PC-9 (cell line): ENCODE data around the gene ASB15. TPM values are rescaled to one million over a fixed set of nuclear protein-coding genes. Genes with fewer than 3 reads are reported as not detected.
"Not testable (repeated sequence)": the region's sequence is repeated elsewhere in the genome, so short reads cannot be mapped to it uniquely, and the experiment has no call there.

ENCODE experiments used
- BruUV-seq: library from RNA; stranded (reverse); fragments of 400-500 nt; replicated peaks from 2 replicates; lab custom pipeline; 2021; lab: Mats Ljungman, UMichigan
- CTCF ChIA-PET: fragments of 300-600 bp; sonication (Branson Sonifier 250); formaldehyde crosslinking; loops from one replicate; lab custom pipeline; 2022; ENCODE audit warnings: antibody characterized with exemption; lab: Charles Lee
- POLR2A ChIA-PET: fragments of 300-600 bp; sonication (Branson Sonifier 250); formaldehyde crosslinking; loops from one replicate; lab custom pipeline; 2022; ENCODE audit warnings: antibody characterized with exemption; ENCODE audit not compliant: unreplicated experiment; lab: Charles Lee
- DNase-seq, 2 experiments: peaks; one replicate each; pipeline versions ENCODE4 v3.0.0 to v3.0.0-alpha.2; 2015 to 2022; ENCODE audit warnings: mixed read lengths in 1 of 2
- H2AFZ ChIP-seq: fragments of 200-600 bp; sonication (generic); 2 replicates; pipeline ENCODE4 v1.8.1; 2017; ENCODE audit warnings: antibody characterized with exemption
- H3F3A ChIP-seq: fragments of 200-600 bp; sonication (generic); 2 replicates; pipeline ENCODE4 v1.8.1; 2017; ENCODE audit warnings: antibody characterized with exemption, mild to moderate bottlenecking, low read depth; ENCODE audit not compliant: insufficient read depth
- H3K27ac ChIP-seq: fragments of 200-600 bp; sonication (generic); 2 replicates; pipeline ENCODE4 v1.6.1; 2016; ENCODE audit warnings: mixed run types
- H3K27me3 ChIP-seq: fragments of 200-600 bp; sonication (generic); 2 replicates; pipeline ENCODE4 v1.6.1; 2016; ENCODE audit warnings: low read depth, mixed run types; ENCODE audit not compliant: insufficient read depth
- H3K36me3 ChIP-seq: fragments of 200-600 bp; sonication (generic); 2 replicates; pipeline ENCODE4 v1.6.1; 2016; ENCODE audit warnings: low read depth, mixed run types
- H3K4me1 ChIP-seq: fragments of 200-600 bp; sonication (generic); replicated peaks from 2 replicates; pipeline ENCODE4 v1.6.1; 2016; ENCODE audit warnings: mixed run types; ENCODE audit not compliant: insufficient read depth
- H3K4me2 ChIP-seq: fragments of 200-600 bp; sonication (generic); 2 replicates; pipeline ENCODE4 v1.6.1; 2017; ENCODE audit warnings: mixed run types
- H3K4me3 ChIP-seq: fragments of 200-600 bp; sonication (generic); 2 replicates; pipeline ENCODE4 v1.6.1; 2016; ENCODE audit warnings: mixed run types
- H3K79me2 ChIP-seq: fragments of 200-600 bp; sonication (generic); 2 replicates; pipeline ENCODE4 v1.6.1; 2017; ENCODE audit warnings: low read depth, mixed run types
- H3K9me2 ChIP-seq: fragments of 200-600 bp; sonication (generic); 2 replicates; pipeline ENCODE4 v1.8.1; 2017; ENCODE audit warnings: mild to moderate bottlenecking; ENCODE audit not compliant: insufficient read depth
- H3K9me3 ChIP-seq: fragments of 200-600 bp; sonication (generic); 2 replicates; pipeline ENCODE4 v1.8.1; 2016; ENCODE audit warnings: low read depth; ENCODE audit not compliant: insufficient read depth
- H4K20me1 ChIP-seq: fragments of 200-600 bp; sonication (generic); 2 replicates; pipeline ENCODE4 v1.8.1; 2017; ENCODE audit not compliant: insufficient read depth
- CTCF ChIP-seq: fragments of 200-600 bp; sonication (generic); conservative IDR thresholded peaks from 2 replicates; pipeline ENCODE4 v1.6.1; 2017; ENCODE audit warnings: mixed run types, antibody characterized with exemption, mild to moderate bottlenecking, moderate library complexity
- EZH2 ChIP-seq: fragments of 200-600 bp; sonication (generic); IDR thresholded peaks from 2 replicates; pipeline ENCODE4 v1.8.0; 2017; ENCODE audit warnings: antibody characterized with exemption, low read depth
- intact Hi-C: fragments of 100-400 bp; cut with micrococcal nuclease; formaldehyde crosslinking; loops from one replicate; pipeline ENCODE4 v1.10.0; 2022; ENCODE audit not compliant: unreplicated experiment
- total RNA-seq: library from RNA; stranded (reverse); gene quantifications from 2 replicates; pipeline ENCODE4 v1.2.3, GENCODE V29; 2021

ASB15 gene
- total RNA-seq, 1 experiment from 2014 or later = not detected

GRCh38 chr7:123632808-123633207, 31.2 kb downstream of the ASB15 start:
- H3K27ac ChIP-seq = no peak overlapping the region
- DNase-seq = no peak
- TF ChIP-seq EZH2 (no peak), CTCF (no peak)
- no peaks in the 10 kb centered on the region for H3K36me3 ChIP-seq
- H3K4me3 ChIP-seq = no peak overlapping the region
- H3K4me1 ChIP-seq = peaks cover 18% of the 10 kb centered on the region
- intact Hi-C loops = loop anchor here (1.0 to 10.0 kb wide), 3 partner anchors 68 to 1152 kb away; no protein-coding TSS in a partner anchor
- H3K9me3 ChIP-seq = no peaks in the 10 kb centered on the region
- no peaks in the 10 kb centered on the region for H3F3A ChIP-seq
- H3K9me2 ChIP-seq = no peaks in the 10 kb centered on the region
- no peak overlapping the region for H2AFZ ChIP-seq
- H3K79me2 ChIP-seq = no peaks in the 10 kb centered on the region
- H3K27me3 ChIP-seq = no peaks in the 10 kb centered on the region
- POLR2A ChIA-PET = no interaction called here
- no TSS peak for BruUV-seq
- H4K20me1 ChIP-seq = no peaks in the 10 kb centered on the region
- H3K4me2 ChIP-seq = no peak overlapping the region
- CTCF ChIA-PET = no interaction called here

DNA sequence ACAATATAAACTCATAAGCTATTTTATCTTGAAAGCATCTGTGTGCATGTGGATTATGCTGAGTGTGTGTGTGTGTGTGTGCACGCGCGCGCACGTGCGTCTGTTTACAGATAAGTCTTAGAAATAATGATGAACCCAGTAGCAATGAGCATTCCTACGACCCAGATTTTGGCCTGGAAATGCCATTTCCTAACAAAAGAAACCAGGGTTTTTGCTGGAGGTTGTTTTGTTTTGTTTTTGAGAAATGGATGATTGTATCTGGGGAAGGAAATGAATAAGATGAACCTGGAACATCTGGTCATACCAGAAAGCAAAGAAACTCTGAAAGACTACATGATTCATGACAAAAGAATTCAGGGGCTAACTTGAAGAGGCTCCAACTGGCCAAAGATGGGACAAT, 31.9 kb downstream of the ASB15 start:
- Histone ChIP-seq H3K4me2 (peak overlapping the region; percentile 51), H3K36me3 (no peaks in the 10 kb centered on the region), H3K9me3 (no peaks in the 10 kb centered on the region), H3F3A (no peaks in the 10 kb centered on the region), H3K4me3 (no peak overlapping the region; the same call in 1 of the 2 replicates), H3K79me2 (no peaks in the 10 kb centered on the region), H3K4me1 (peaks cover 18% of the 10 kb centered on the region), H3K27me3 (no peaks in the 10 kb centered on the region), H3K27ac (no peak overlapping the region), H4K20me1 (no peaks in the 10 kb centered on the region), H2AFZ (no peak overlapping the region), H3K9me2 (no peaks in the 10 kb centered on the region)
- intact Hi-C loops = loop anchor here (1.0 to 10.0 kb wide), 3 partner anchors 68 to 1151 kb away; no protein-coding TSS in a partner anchor
- no peak for TF ChIP-seq EZH2
- no peak for TF ChIP-seq CTCF
- CTCF ChIA-PET = no interaction called here
- peak; percentile 33 to 55 for DNase-seq
- BruUV-seq = no TSS peak
- POLR2A ChIA-PET = no interaction called here

- H3K4me2 ChIP-seq, BruUV-seq, H3F3A ChIP-seq, H4K20me1 ChIP-seq, H2AFZ ChIP-seq, H3K36me3 ChIP-seq, DNase-seq, H3K9me3 ChIP-seq, H3K79me2 ChIP-seq, H3K27me3 ChIP-seq, H3K9me2 ChIP-seq, H3K4me3 ChIP-seq, H3K27ac ChIP-seq: not testable (repeated sequence)
- ChIA-PET POLR2A (interaction anchor here (0.6 kb wide), 1 partner anchor 77 kb away, joined by 3 read pairs; no protein-coding TSS in a partner anchor), CTCF (interaction anchor here (0.6 to 1.6 kb wide), 2 partner anchors 119 to 231 kb away, joined by 3 to 8 read pairs; no protein-coding TSS in a partner anchor)
- intact Hi-C loops = loop anchor here (10.0 kb wide), 2 partner anchors 521 to 1151 kb away; no protein-coding TSS in a partner anchor
- peaks cover 18% of the 10 kb centered on the region for H3K4me1 ChIP-seq
Observed at GRCh38 chr7:123634011-123634573, 32.5 kb downstream of the ASB15 start.
